Fibroblast of skin of back (primary cell): ENCODE data around the gene ENTPD2. TPM values are rescaled to one million over a fixed set of nuclear protein-coding genes. Genes with fewer than 3 reads are reported as not detected.

ENCODE experiments used
- DNase-seq: peaks from one replicate; pipeline ENCODE4 v3.0.0-alpha.2; 2013
- polyA plus RNA-seq, 2 experiments: library from polyadenylated mRNA; unstranded; fragments of 120-200 nt; gene quantifications; one replicate each; pipeline ENCODE4 v1.2.1, GENCODE V29; 2013; ENCODE audit not compliant: insufficient read length in 2 of 2

The ENTPD2 gene
- not detected for polyA plus RNA-seq (2013, experiment 1 of 2; ENCODE audit: insufficient read length)
- not detected for polyA plus RNA-seq (2013, experiment 2 of 2; ENCODE audit: insufficient read length)

GRCh38 chr9:137053944-137054931 is at the start of gene ENTPD2:
ENTPD2 (minus strand) TSS chr9:137054061; CDS start chr9:137053997, 64 bp downstream.
- no peak for DNase-seq

- no peak for DNase-seq
These were observed 49.5 kb upstream of the ENTPD2 start for GRCh38 chr9:137103206-137103999.

DNA sequence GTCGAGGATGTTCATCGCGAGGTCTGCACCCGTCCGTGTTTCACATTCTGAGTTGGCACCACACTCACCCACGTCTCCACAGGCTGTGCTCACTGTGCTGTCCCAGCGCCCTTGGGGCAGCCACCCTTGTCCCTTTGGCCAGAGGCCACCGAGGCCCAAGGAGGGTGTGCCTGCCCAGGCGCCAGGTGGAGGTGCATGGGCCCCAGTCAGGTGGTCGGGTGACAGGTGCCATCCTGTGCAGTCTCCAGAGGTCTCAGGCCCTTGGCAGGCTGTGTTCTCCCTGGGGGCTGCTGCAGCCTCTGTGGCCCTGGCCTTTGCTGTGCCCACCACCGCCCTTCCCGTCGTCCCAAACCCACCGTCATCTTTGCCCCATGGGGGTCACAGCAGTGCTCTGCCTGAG is 45.4 kb upstream of the ENTPD2 start:
- DNase-seq, result no peak

DNA sequence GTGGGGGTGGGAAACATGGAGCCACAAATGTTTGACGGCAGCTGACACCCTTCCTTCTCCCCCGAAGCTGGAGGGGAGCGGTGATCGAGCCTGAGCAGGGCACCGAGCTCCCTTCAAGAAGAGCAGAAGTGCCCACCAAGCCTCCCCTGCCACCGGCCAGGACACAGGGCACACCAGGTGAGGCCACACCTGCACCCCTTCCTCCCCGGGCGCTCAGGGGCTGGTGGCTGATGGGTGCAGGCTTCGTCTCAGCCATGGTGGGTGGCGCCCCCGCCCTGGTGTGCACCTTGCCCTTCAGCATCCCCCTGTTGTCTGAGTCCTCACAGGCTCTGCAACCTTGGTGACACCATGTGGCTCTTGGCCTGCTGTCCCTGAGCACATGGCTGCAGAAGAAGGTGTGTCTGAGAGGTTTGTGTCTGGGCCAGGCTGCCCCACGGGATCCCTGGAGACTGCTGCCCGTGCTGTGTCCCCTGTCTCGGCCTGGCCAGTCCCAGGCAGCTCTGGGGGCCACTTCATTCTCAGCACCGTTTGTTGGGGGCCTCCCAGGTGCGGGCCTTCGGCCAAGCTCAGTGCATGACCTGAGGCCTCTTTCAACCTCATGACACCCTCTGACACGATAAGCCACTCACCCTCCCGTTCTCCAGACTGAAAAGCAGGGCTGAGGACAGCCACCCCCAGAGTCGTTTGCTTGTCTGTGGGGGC is 44.1 kb upstream of the ENTPD2 start:
- DNase-seq, result no peak

DNA sequence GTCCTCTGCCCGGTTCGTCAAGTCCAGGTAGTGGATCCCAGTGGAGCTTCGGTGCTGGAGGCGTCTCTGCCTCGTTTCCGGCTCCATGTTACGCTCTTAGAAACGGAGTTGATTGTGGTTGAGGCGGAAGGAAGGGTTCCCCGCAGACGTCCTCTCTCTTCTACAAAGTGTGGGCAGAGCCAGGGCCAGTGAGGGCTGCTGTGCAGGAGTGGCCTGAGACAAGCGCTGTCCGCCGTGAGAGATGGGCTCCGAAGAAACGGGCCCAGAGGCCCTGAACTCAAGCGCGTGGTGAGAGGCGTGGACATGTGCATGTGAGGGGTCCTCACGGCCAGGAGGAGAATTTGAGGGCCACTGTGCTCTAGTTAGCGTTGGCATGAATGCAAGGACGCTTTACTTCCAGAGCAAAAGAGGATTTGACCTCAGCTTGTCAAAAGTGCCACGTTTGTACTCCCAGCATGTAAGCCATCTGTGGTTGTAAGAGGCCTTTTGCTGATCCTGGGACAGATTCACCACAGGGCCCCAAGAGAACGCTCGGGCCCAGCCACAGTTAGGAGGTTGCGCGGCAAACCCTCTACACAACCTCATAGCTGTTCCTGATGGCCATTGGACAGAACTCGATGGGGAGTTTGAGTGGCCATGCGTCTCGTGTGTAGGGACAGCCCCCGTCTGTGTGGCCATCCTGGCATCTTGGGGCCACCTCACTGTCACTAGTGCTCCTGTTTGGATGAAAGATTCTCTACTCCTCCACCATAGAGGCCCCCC is 43.1 kb upstream of the ENTPD2 start:
- DNase-seq, result no peak

GRCh38 chr9:137095664-137096517 is 42.0 kb upstream of the ENTPD2 start:
- DNase-seq, result no peak

DNA sequence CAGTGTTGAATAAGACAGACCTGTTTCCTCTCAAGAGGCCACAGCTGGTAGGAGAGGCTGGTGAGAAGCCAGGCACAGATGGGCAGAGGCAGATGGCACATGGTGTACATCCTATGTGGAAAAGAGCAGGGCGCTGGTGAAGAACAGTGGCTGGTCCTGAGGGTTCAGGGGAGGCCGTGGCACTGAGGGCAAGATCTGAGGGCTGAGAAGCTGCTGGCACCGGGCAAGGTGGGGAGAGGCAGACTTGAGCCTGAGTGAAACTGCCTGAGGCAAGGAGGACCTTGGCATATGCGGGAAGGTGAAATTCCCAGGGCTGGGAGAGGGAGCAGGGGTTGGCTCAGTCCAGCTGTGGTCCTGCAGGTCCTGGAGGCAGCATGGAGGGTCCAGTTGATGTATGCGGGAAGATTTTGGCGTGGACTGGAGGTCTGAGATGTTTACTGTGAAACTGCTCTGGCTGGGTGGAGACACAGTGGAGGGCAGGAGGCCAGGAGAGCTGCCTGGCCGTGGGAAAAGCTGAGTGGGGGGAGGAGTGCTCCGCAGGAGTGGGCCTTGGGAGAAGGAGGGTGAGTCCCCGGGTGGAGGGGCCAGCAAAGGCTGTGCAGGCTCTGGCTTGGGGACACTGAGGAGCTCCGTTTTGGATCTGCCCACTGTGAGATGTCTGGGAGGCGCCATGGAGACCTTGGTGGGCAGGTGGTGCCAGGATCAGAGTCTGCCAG is 35.5 kb upstream of the ENTPD2 start:
- no peak for DNase-seq

DNA sequence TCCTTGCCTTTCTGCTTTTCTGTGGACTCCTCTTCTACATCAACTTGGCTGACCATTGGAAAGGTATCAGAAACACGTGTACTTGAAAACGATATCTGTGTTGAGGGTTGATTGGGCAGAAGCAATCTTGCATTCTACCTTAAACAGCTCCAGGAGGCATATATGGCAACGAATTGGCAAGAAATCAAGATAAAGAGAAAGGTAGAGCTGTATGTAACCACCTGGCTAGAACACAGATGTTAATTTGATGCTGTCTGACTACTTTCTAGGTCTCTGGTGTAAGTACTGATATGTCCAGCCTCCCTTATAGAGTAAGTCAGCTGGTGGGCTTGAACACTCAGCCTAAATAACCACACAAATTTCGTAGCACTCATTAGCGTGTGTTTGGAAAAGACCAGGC is 34.3 kb upstream of the ENTPD2 start:
- DNase-seq, result no peak

GRCh38 chr9:137087409-137087925 is 33.6 kb upstream of the ENTPD2 start:
- no peak for DNase-seq

- DNase-seq, result peak; percentile 97
These were observed 32.9 kb upstream of the ENTPD2 start, which contains the start of gene MAN1B1 for GRCh38 chr9:137086531-137087408. MAN1B1 (plus strand) TSS chr9:137086985; CDS start chr9:137087000, 15 bp downstream.

DNA sequence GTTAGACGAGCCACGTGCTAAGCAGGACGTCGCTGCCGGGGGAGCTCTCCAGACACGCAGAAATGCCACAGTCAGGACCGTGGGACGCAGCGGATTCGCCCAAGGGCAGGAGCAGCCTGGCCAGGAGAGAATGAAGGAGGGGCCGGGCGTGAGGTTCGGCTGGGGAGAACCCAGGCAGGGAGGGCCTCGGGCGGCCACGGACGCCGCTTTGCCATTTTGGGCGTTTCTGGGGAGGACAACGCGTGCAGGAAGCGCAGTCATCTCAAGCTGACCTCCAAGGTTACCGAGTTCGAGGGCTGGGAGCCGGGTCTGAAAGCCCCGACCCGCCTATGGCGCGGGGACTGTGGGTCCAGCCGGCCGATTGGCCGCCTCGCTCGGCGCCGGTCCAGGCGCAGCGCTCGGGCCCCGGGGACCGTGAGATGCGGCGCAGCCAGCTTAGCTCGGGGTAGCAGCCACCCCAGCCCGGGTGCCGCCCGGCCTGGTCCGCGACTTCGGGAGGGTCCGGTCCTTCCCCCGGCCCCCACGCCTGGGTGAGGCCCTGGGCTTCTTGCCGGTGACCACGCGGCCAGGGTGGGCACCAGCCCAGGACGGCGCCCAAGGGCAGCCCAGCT is 32.2 kb upstream of the ENTPD2 start:
- peak; percentile 48 for DNase-seq

GRCh38 chr9:137084526-137084925 is 30.7 kb upstream of the ENTPD2 start:
- no peak for DNase-seq

GRCh38 chr9:137083394-137084004 is 29.6 kb upstream of the ENTPD2 start:
- DNase-seq, result peak; percentile 98

DNA sequence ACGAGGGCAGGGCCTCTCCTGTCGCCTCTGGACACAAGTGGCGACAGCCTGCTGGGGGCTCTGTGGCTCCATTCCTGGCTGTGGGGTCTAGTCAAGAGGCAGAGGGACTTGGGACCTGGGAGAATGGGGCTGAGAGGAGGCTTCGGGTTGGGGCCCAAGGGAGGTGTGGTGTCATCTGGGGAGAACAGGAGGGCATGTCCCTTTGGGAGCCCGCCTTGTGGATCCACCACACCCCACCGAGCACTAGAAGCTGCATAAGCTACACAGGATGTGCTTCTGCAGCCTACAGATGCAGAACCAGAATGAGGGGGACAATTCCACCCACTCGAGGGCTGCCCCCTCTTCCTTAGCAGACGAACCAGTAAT is 29.0 kb upstream of the ENTPD2 start:
- DNase-seq, result no peak

DNA sequence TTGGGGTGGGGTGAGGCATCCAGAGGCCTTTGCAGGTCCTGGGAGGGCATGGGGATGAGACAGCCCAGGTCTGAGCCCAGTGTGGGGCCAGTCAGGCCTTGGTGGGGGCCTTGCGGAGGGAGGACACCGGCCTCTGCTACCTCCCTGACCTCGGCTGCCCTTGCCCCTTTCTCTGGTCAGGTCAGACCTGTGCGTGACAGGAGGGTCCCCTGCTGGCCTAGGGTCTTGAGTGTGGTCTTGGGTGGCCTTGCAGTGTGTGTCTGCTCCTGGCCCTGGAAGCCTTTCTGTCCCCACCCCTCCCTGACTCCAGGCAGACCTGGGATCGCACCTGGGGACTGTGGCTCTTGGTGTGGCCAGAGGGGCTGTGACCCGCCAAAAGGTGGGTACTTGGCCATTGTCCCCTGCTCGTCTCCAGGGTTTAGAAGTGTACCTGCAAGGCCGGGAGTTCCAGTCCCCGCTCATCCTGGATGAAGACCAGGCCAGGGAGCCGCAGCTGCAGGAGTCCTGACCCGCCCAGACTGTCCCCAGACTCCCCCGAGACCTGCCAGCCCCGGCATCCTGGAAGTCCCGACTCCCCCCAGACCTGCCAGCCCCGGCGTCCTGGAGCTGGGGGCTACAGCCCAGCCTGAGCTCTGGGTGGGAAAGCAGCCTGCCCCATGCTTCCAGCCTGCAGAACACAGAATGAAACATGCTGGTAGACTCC is 28.5 kb upstream of the ENTPD2 start:
- DNase-seq, result no peak

DNA sequence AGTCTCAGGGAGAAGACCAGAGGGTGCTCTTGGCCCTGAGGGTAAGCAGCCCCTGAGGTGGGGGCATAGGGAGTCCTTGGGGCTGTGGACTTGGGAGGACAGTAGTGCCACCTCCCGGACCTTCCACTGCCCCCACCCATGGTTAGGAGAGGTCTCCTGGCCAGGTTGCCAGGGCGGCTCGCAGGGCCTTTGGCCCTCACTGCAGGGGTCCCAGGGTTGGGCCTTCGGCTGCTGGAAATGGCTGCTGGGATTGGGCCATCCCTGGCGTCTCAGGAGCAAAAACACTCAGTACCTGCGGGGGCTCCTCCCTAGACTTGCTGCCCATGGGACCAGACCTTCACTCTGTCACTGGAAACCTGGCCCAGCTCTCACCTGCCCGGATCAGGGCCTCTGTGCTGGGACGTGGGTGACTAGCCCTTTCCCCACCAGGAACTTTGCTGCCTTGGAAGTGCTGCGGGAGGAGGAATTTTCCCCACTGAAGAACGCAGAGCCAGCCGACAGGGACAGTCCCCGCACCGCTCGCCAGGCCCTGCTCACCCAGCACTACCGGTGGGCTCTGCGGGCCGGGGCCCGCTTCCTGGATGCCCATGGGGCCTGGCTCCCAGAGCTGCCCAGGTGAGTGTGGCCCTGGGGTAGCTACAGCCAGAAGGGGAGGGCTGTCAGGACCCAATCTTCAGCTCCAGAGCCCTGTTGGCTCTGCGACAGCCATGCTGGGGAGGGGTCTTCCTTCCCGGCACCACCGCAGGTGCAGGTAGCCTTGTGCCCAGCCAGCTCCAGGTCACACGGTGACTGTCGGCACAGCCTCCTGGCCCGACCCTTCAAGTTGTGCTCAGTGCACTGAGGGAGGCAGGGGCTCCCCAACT is 26.6 kb upstream of the ENTPD2 start:
- no peak for DNase-seq
